Measurements from ENCODE around the gene SLC9A9.
"Not testable (repeated sequence)": the region's sequence is repeated elsewhere in the genome, so short reads cannot be mapped to it uniquely, and the experiment has no call there.

Gene SLC9A9

DNA sequence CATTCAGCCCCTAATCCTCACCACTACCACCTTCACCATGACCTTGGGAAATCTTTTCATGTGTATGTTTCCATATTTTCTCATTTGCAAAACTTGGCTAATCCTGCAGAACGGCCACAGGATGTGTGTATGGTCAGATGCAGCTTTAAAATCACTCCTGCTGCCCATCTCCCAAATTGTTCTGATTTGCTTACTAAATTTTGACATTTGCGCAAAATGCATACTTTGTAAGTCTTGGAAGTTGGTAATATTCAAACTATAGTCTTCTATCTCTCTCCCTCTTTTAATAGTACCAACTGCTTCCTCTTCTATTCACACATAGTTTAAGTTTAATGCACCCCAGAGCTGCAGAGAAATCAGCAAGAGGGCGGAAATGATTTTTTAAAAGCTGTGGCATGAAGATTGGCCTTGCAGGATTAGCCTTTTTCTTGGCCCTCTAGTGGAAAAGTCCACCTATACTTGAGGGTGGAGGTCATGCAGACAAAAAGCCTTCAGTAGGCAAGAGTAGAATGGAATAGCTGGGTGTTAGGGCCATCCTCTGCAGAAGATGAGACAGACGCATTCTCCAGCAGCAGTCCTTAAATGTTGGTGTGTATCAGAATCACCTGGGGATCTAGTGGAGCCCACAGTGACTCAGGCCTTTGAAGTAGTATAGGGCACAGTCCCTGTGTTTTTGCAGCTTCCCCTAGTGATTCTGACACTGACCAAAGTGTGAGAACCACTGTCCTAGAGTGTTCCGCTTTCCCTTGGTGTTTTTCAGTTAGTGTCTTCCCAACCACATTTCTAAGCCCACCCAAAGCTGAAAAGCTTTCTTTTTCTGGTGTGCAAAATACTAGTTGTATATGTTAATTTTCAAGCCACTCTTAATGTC, 547.0 kb downstream of the SLC9A9 start:
- no peak for DNase-seq
- in situ Hi-C loops (cut with MboI; ENCODE audit: low pct_unique_long_range_greater_than_20kb, low sequenced_read_pairs), result no loop called here

DNA sequence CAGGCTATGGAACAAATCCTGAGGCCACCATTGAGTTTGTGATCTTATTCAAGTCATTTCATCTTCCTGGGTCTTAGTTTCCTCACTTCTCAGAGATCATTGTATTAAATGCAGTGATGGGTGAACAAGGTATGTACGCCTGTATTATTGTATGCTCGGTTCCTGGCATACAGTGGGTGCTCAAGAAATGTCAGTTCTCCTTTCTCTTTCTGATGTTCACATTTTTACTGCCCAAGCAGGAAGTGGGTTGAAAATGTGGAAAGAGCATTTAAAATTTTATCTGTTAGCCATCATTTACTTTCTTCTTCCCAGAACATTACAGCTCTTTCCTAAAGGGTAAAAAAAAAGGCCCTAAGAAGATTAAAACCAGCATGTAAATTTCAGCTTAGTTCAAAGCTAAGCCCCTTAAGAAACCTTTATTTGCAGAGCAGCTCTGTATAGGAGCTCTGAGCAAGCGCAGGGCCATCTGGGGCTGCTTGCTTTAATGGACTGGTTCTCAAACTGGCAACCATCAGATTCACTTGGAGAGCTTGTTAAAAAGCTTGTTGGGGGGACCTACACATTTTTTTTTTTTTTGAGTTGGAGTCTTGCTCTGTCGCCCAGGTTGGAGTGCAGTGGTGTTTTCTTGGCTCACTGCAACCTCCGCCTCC, 549.3 kb downstream of the SLC9A9 start:
- in situ Hi-C loops (cut with MboI; ENCODE audit: low pct_unique_long_range_greater_than_20kb, low sequenced_read_pairs), result no loop called here
- peak; percentile 21 for DNase-seq

DNA sequence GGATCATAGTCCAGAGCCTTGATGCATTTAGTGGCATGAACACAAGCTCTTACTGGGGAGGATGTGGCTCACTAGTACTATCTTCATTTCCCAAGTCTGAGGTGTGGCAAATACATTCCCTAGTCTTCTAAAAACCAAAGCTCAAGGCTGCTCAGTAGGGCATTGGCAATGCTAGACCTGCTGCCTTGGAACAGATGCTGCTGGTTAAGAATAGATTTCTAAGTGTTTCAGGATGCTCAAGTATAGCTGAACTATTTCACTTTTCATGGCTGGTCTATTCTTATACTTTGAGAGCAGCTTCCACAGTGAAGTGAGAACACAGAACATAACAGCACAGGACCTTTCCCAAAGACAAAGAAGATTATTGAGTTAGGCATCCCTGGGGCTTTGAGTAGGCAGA, 549.9 kb downstream of the SLC9A9 start:
- in situ Hi-C loops (cut with MboI; ENCODE audit: low pct_unique_long_range_greater_than_20kb, low sequenced_read_pairs), result no loop called here
- DNase-seq, result no peak

DNA sequence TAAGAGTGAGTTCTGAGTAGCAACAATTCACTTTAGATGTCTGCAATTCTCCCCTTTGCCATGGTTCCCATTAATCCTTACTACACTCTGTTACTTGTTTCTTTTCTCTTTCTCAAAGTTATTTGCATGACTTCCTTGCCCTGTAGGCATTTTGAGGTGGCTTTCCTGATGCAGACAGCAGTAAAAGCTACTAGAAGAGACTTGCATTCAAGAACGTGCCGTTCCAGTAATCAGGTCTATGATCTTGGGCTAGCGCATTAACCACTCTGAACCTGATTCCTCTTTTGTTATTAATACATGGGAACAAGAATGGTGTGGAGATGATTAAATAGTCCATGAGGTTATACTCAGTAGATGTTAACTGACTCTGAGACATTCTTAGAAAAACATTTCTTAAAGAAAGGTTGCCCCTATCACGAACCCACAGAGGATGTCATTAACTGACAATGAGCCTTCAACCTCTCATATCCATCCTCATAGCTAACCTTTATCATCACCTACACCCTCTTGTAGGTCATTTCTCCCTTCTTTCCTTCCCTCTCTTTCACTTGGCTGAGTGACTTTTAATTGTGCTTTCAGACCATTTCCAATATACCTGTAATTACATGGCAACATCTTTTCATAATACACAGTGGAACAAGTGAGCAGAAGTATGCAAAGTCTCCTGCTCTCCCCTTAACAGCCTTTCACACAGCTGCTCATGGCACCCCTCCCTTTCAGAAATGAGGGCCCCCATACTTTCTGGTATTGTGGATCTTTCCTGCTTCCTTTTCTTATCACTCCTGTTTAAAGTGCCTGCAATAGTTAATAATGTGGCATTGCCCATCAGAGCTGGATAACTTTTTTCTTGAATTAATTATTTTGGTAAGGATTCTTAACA, 552.8 kb downstream of the SLC9A9 start:
- in situ Hi-C loops (cut with MboI; ENCODE audit: low pct_unique_long_range_greater_than_20kb, low sequenced_read_pairs), result no loop called here
- no peak for DNase-seq

DNA sequence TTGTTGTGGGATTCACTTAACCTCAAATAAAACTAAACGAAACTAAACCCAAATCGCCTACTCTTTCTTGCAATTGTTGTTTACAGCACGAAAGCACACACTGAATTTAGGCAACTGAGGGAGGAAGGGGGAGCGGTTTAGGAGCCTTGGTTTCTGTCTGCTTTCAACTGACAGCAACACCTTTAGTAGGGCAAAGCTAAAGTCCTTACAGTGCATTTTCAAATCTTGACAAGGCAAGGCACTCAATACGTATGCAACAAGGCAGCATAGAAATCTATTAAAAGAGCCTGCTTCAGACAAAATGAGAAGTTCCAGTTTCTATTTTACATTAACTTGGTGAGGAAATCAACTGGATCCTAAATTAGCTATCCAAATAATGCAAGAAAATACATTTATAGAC, 554.1 kb downstream of the SLC9A9 start:
- in situ Hi-C loops (cut with MboI; ENCODE audit: low pct_unique_long_range_greater_than_20kb, low sequenced_read_pairs), result no loop called here

DNA sequence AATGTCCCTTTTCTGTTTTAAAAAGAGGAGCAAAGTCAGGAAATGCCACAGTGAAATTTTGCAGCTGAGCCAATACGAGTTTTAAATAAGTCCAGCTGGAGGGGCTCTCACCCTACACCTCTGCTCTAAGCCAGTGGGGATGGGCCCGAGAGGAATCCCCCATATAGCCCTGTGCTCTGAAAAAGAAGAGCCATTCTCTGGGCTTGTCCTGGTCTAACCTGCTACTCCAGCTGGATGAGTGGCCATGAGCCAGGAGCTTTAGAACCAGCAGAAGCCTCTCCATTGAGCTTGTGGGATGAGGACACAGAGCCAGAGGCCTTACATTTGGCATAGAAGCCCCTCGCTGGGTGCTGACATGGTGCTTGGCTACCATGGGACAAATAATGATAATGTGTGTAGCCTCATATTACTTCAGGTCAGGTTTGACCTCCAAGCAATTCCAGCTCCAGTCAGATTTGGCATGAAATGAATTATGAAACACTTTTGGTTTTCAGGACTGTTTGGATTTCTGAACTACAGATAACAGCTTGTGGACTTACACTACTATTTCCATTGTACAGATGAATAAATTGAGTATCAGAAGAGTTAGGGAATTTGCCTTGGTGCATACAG, 556.3 kb downstream of the SLC9A9 start:
- no peak for DNase-seq
- in situ Hi-C loops (cut with MboI; ENCODE audit: low pct_unique_long_range_greater_than_20kb, low sequenced_read_pairs), result no loop called here

More for the DNA sequence above, 554.1 kb downstream of the SLC9A9 start:
- no peak for DNase-seq

DNA sequence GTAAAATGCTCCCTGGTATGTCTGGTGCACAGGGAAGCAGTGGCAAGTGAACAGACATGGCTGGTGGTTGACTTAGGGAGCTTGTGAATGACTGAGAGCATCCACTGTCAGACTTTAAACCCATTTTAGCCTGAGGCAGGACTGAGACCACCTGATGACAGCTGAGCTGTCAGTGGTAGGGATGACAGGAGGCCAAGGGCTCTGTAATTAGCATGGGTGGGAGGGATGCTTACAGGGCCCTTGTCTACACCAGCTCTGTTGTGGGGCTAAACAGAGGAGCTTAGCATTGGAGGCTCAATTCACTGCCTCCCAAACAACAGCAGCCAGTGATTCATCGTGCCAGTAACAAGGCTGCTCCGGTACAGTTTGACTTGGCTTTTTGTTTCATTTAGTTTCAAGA, 559.3 kb downstream of the SLC9A9 start:
- no peak for DNase-seq
- in situ Hi-C loops (cut with MboI; ENCODE audit: low pct_unique_long_range_greater_than_20kb, low sequenced_read_pairs), result no loop called here

DNA sequence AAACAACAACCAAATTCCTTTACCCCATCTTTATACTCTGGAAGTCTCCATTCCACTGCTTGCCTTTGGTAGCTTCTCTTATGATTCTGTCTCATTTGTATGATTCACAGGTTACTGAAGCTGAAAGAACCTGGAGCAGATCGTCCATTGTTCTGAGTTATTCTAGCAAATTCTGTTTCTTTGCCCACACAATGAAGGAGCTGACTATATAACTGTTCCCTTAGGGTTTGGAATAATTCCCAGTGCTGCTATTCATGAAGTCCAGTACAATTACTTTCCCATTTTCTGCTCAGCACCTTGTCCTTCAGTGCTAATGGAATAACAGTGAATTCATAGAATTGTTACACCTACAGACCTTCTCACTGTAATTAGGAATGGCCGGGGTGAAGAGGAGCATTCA, 560.9 kb downstream of the SLC9A9 start:
- DNase-seq, result no peak
- in situ Hi-C loops (cut with MboI; ENCODE audit: low pct_unique_long_range_greater_than_20kb, low sequenced_read_pairs), result no loop called here

DNA sequence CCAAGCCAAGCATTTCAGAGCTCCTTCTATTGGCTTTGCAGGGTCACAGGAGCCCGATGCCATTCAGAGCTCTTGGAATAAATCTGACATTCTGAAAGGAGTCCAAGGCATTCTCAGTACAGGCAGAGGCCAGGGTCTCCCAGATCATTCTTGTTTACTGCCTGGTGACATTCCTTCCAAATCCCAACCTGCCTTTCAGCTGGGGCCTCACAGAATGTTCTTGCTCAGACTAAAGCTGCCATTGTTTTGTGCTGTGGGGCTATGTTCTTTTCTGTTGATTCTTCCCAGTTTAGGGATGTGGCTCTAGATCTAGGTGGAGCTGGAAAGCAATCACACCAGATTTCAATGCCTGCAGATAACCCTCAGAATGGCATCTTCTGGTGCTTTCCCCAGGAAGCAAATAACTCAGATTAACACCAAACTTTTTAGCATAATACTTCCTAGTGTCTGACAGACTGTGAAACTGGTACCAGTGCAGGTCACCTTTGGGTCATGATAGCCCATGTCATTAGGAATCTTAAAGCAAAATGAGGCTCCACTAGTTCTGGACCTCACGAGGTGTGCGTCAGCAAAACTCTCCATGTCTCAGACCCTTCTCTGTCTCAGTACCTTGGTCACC, 561.8 kb downstream of the SLC9A9 start:
- in situ Hi-C loops (cut with MboI; ENCODE audit: low pct_unique_long_range_greater_than_20kb, low sequenced_read_pairs), result no loop called here
- no peak for DNase-seq

DNA sequence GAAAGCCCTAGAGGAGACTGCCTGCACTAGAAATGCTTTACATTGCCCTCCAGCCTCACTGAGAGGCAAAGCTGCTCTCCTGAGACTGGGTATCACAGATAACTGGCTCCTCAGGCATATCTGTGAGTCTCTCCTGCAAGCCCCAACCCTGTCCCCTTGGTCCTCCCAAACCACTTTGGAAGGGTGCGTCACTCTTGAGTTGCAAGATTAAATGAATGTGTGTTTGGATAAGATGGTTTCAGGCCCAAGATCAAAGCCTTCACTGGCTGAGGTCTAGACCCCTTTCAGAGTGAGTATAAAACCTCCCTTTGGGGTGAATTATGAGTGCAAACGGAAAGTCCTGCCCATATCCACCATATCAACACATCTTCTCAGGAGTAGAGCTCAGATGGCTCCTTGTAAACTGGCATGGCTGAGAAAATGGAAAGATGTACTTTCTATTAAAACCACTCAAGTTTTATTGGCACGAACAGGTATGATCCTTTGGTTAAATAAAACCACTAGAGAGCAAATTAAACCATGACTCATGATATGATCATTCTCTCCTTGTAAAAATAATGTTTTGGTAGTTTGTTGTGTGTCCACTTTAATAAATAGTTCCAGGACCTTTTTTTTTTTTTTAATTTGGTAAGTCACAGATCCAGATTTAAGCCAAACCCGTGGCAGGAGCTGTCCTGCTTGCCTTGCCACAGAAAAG, 564.7 kb downstream of the SLC9A9 start:
- no peak for DNase-seq
- in situ Hi-C loops (cut with MboI; ENCODE audit: low pct_unique_long_range_greater_than_20kb, low sequenced_read_pairs), result no loop called here

DNA sequence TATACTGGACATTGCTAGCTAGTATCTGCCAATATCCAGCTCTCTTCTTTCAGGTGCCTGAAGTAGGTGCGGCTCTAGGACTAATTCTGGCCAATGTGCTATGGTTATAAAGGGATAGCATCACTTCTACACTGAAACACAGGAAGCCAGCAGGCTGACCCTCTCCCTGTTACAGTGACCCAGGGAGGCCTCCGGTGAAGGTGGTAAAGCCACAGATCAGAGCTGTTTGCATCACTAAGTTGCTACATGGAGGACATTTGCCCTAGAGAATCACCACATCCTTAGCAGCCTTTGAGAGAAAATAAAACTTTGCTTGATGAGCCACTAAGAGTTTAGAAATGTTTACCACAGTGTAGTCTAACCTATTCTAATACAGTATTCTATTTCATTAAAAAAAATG, 567.3 kb downstream of the SLC9A9 start:
- in situ Hi-C loops (cut with MboI; ENCODE audit: low pct_unique_long_range_greater_than_20kb, low sequenced_read_pairs), result no loop called here
- DNase-seq, result no peak

DNA sequence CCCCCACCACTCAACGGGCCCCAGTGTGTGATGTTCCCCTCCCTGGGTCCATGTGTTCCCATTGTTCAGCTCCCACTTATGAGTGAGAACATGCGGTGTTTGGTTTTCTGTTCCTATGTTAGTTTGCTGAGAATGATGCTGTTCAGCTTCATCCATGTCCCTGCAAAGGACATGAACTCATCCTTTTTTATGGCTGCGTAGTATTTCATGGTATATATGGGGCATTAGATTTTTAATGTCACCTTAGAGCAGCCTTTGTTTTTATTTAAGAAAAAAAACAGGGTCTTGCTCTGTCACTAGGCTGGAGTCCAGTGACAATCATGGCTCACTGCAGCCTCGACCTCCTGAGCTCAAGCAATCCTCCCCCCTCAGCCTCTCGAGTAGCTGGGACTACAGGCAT, 568.7 kb downstream of the SLC9A9 start:
- DNase-seq; in situ Hi-C loops (cut with MboI; ENCODE audit: low pct_unique_long_range_greater_than_20kb, low sequenced_read_pairs): not testable (repeated sequence)

DNA sequence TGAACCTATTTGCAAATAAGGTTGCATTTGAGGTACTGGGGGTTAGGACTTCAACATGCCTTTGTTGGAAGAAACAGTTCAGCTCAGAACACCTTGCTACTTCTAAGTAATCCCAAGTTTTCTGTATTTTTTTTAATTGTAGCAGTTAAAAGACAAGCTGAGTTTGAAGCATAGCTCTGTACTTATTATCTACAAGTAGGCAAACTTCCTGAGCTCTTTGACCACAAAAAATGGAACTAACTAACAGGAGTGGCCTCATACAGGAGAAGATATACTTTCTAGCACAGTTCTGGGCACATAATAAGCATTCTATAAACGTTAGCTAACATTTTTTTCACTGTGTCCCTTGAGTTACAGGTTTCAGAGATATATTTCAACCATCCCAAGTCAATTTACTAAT, 569.5 kb downstream of the SLC9A9 start:
- DNase-seq, result no peak
- in situ Hi-C loops (cut with MboI; ENCODE audit: low pct_unique_long_range_greater_than_20kb, low sequenced_read_pairs), result no loop called here

DNA sequence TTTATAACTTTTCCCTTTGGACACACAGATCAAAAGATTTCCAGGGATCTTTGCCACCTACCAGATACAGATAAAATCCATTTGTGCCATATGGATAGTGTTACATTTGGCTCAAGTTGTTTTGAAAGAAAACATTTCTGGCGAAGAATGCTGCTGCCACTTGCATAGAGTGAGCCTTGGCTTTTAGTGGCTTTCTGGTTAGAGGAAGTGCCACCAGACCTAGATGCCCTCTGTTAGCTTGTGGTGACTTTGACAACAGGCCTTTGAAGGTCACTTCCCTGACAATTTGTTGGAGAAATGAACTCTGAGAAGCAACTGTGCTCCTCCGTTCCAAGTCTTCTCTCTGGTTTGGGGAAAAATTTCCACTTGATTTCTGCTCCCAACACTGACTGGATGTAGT, 570.7 kb downstream of the SLC9A9 start:
- in situ Hi-C loops (cut with MboI; ENCODE audit: low pct_unique_long_range_greater_than_20kb, low sequenced_read_pairs), result no loop called here
- DNase-seq, result no peak

DNA sequence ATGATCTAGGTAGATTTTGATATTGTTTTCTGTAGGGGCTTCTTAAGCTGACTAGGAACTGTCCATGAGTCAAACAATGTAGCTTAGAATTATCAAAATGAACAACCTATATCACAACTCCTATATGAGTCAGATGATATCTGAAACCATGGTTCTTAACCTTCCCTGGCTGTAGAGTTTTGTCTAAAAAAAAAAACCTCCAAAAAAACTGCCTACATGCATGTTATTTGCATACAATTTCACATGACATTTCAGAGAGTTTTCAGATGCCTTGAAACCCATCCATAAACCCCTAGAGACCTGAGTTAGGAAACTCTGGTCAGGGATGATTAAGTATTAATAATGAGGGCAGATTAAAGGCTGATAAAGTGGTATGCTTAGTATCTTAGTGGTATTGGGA, 571.7 kb downstream of the SLC9A9 start:
- no peak for DNase-seq
- in situ Hi-C loops (cut with MboI; ENCODE audit: low pct_unique_long_range_greater_than_20kb, low sequenced_read_pairs), result no loop called here

DNA sequence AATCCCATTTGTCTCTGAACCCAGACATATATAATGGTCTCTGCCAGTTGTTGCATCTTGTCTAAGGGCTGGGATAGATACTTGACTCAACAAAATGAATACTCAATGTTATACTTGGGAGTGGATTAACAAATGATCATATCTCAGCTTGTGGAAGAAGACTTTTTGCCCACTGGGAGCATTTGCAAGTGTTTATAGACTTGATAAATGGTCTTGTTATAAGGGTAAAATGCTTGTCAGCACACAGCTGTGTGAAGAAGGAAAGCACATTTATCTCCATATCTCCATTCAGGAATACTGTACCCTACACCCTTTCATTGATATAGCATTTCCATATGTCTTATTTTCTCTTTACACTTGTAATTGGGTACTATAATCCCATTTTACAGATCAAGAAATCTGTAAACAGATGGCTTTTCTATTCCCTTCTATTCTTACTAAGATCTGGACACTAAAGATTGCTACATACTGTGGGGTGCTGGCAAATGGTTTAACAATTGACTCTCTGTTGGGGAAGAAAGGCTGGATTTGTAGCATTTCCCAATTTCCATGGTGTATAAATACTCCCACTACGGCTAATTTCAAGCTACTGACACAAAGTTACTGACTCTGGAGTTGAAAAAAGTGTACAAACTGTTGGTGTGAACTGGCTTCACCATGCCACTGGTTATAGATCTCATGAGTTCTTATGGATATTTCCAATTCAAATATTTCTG, 574.1 kb downstream of the SLC9A9 start:
- DNase-seq, result no peak
- in situ Hi-C loops (cut with MboI; ENCODE audit: low pct_unique_long_range_greater_than_20kb, low sequenced_read_pairs), result no loop called here

DNA sequence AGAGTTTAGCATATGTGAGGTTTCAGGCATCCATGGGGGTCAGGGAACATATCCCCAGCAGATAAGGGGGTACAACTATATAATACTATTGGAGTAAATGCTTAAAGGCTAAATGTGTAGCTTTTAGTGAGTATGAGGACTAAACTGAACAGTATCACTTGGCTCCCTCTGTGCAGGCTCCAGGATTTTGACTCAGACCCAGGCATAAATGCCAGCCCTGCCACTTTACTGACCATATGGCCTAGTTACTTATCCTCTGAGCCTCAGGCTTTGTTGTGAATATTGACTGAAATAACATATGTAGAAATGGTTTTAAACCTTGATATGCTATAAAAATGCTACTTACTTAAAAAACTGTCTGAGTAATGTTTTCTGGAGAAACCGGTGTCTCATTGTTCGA, 577.1 kb downstream of the SLC9A9 start:
- DNase-seq, result no peak
- in situ Hi-C loops (cut with MboI; ENCODE audit: low pct_unique_long_range_greater_than_20kb, low sequenced_read_pairs), result no loop called here

DNA sequence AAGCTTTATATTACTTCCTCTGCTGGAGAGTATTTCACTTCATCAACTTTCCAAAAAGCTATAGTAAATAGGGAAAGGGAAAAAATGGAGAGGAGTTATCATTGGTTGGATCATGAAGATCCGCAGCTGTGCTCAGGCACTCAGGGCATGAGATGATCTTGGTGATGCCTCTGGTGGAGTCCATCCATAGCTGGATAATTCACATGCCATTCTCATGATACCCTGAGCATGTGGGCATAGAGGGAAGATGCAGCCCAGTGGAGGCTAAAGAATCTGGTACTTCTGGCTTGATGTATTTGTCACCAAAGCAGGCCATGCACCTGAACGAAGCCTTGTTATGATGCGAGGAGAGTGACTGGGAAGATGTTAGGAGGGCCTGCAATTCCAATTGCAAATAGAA, 578.5 kb downstream of the SLC9A9 start:
- DNase-seq, result no peak
- in situ Hi-C loops (cut with MboI; ENCODE audit: low pct_unique_long_range_greater_than_20kb, low sequenced_read_pairs), result no loop called here
